Testis (tissue), 3 donors: ENCODE results near the gene TCN1. TPM values are rescaled to one million over a fixed set of nuclear protein-coding genes. Genes with fewer than 3 reads are reported as not detected.

Source experiments
- DNase-seq: peaks from one replicate; pipeline ENCODE4 v3.0.0-alpha.2; 2019
- H3K27ac ChIP-seq, 2 donors: fragments of 200-600 bp; sonication (generic); one replicate each; pipeline ENCODE4 v1.5.1; 2019
- H3K27me3 ChIP-seq: fragments of 200-600 bp; sonication (generic); one replicate; pipeline ENCODE4 v1.5.1; 2019
- H3K36me3 ChIP-seq: fragments of 200-600 bp; sonication (generic); one replicate; pipeline ENCODE4 v1.5.1; 2017; ENCODE audit warnings: low read depth; ENCODE audit errors: missing control alignments
- H3K4me1 ChIP-seq: fragments of 200-600 bp; sonication (generic); one replicate; pipeline ENCODE4 v1.5.1; 2019
- H3K4me3 ChIP-seq, 2 donors: fragments of 200-600 bp; sonication (generic); one replicate each; pipeline ENCODE4 v1.5.1; 2017 to 2019
- H3K9me3 ChIP-seq: fragments of 200-600 bp; sonication (generic); one replicate; pipeline ENCODE4 v1.5.1; 2017
- POLR2A ChIP-seq: fragments of 450-650 bp; IDR thresholded peaks from one replicate; pipeline ENCODE4 v1.6.1; 2017; ENCODE audit warnings: antibody characterized with exemption, mild to moderate bottlenecking, moderate library complexity
- WGBS, 2 donors: methylation state at CpG; one replicate each; pipeline ENCODE4 v1.1.5; 2018; 5-methylcytosine and 5-hydroxymethylcytosine counted together
- intact Hi-C: fragments of 100-400 bp; cut with DNase I; formaldehyde crosslinking; loops from one replicate; pipeline ENCODE4 v1.15.1; 2023; ENCODE audit warnings: low total_unique reads
- polyA plus RNA-seq: library from polyadenylated mRNA; stranded (reverse); fragments of 350-450 nt; fragmentation: Illumina TruSeq; extraction: RNeasy Lipid Tissue Mini Kit (QIAGEN cat#74804); gene quantifications from one replicate; pipeline ENCODE4 v1.2.3, GENCODE V29; 2014; ENCODE audit warnings: low read depth, low replicate concordance; ENCODE audit not compliant: insufficient read depth
- total RNA-seq, 2 donors: library from RNA; depleted of rRNA; stranded (reverse); fragments of >200 nt; gene quantifications; one replicate each; pipeline ENCODE4 v1.2.3, GENCODE V29; 2016
- TF ChIP-seq, protein P1 (sequence below), 3 experiments: fragments of 450-650 bp in 2 of 3; fragments of 200-600 bp in 1 of 3; sonication (generic) in 1 of 3; IDR thresholded peaks; one replicate each; pipeline ENCODE4 v1.5.1; 2016 to 2019; ENCODE audit warnings: antibody characterized with exemption in 3 of 3, mild to moderate bottlenecking in 2 of 3, moderate library complexity in 1 of 3

The TCN1 gene
- total and polyA plus RNA-seq, 3 donors from 2014 or later = 1.1 to 4.3 (median 1.6) TPM

DNA sequence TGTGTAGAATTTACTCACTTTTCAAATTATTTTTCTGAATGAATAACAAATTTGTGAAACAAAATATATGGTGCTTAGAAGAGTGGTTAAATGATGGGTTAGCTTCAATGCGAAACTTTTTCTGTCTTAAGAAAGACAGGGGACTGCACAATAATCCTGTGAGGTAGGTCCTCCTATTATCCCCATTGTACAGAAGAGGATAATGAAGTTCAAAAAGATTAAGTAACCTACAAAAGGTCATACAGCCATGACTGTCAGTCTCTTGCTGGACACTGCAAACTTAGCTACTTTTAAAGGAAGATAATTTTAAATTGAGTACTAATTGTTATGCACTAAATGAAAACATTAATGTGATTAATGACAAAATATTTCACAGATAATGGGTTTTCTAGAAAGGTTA, 17.3 kb upstream of the TCN1 start:
- Histone ChIP-seq H3K27me3 (no peaks in the 10 kb centered on the region), H3K4me1 (no peaks in the 10 kb centered on the region), H3K9me3 (no peaks in the 10 kb centered on the region), H3K4me3 (no peak overlapping the region), H3K27ac (no peak overlapping the region), H3K36me3 (no peaks in the 10 kb centered on the region)
- no peak for TF ChIP-seq POLR2A
- TF ChIP-seq, protein P1, sequence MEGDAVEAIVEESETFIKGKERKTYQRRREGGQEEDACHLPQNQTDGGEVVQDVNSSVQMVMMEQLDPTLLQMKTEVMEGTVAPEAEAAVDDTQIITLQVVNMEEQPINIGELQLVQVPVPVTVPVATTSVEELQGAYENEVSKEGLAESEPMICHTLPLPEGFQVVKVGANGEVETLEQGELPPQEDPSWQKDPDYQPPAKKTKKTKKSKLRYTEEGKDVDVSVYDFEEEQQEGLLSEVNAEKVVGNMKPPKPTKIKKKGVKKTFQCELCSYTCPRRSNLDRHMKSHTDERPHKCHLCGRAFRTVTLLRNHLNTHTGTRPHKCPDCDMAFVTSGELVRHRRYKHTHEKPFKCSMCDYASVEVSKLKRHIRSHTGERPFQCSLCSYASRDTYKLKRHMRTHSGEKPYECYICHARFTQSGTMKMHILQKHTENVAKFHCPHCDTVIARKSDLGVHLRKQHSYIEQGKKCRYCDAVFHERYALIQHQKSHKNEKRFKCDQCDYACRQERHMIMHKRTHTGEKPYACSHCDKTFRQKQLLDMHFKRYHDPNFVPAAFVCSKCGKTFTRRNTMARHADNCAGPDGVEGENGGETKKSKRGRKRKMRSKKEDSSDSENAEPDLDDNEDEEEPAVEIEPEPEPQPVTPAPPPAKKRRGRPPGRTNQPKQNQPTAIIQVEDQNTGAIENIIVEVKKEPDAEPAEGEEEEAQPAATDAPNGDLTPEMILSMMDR (IDR thresholded peaks at IDR 0.05) = no peak
- DNase-seq = no peak
- intact Hi-C loops = no loop called here
- 85 to 96% methylated on average over 1 of the region's 1 CpG for WGBS, 2 donors

DNA sequence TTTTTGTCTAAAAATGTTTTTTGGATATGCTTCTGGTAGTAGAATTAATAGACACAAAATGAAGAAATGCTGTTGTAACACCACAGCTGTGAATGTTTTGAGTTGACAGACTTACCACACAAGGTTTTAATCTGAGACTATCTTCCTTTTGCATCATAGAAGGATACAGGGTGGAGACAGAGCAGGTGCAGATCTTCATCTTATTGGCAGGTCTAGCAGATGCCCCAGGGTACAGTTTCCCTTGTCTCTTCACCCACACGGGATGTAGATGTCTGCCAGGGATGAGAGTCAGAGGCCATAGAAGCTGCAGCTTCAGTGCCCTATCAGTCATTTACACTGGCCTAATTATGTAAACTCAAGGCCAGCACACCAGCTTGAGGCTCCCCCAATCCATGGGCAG, 13.3 kb upstream of the TCN1 start:
- intact Hi-C loops = no loop called here
- Histone ChIP-seq H3K27me3 (no peaks in the 10 kb centered on the region), H3K4me1 (no peaks in the 10 kb centered on the region), H3K27ac (no peak overlapping the region), H3K4me3 (no peak overlapping the region), H3K36me3 (no peaks in the 10 kb centered on the region), H3K9me3 (no peaks in the 10 kb centered on the region)
- no peak for TF ChIP-seq POLR2A
- TF ChIP-seq, protein P1 (IDR thresholded peaks at IDR 0.05) = no peak
- DNase-seq = no peak
- 8 to 33% methylated on average over 1 of the region's 1 CpG for WGBS, 2 donors

GRCh38 chr11:59878575-59878974, 12.3 kb upstream of the TCN1 start, which contains the start of gene OOSP3:
Gene OOSP3, plus strand, starts transcription at chr11:59878782. Its CDS starts 27 bp downstream, at chr11:59878809.
- intact Hi-C loops = no loop called here

DNA sequence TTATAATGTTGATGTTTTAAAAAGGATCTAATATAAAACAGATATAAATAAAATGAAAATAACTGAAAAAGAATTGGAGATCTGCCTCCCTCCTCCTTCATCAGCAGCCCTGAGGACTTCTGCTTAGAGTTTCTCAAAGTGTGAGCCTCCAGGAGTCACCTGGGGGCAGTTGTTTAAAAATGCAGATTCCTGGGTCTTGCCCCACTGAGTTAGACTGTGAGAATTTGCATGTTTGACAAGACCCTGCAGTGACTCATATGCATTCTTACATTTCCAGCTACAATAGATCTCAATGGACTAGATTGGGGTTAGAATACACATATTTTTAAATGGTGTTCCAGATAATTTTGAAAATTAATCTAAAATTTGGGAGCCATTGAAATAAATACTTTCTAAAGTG, 11.5 kb upstream of the TCN1 start:
- intact Hi-C loops = no loop called here
- H3K27me3 ChIP-seq = no peaks in the 10 kb centered on the region
- H3K9me3 ChIP-seq = no peaks in the 10 kb centered on the region
- TF ChIP-seq, protein P1 (IDR thresholded peaks at IDR 0.05) = no peak
- TF ChIP-seq POLR2A = no peak
- no peak overlapping the region for H3K27ac ChIP-seq
- no peaks in the 10 kb centered on the region for H3K36me3 ChIP-seq
- no peak for DNase-seq
- H3K4me3 ChIP-seq = no peak overlapping the region
- no peaks in the 10 kb centered on the region for H3K4me1 ChIP-seq

More at GRCh38 chr11:59878575-59878974, 12.3 kb upstream of the TCN1 start, which contains the start of gene OOSP3:
- WGBS, 2 donors = 85 to 86% methylated on average over 5 of the region's 5 CpGs
- no peaks in the 10 kb centered on the region for H3K4me1 ChIP-seq
- DNase-seq = no peak
- no peak within 1 kb of the TSS for H3K4me3 ChIP-seq
- H3K9me3 ChIP-seq = no peaks in the 10 kb centered on the region
- no peaks in the 10 kb centered on the region for H3K36me3 ChIP-seq
- H3K27ac ChIP-seq = no peak within 1 kb of the TSS
- no peaks in the 10 kb centered on the region for H3K27me3 ChIP-seq
- no peak for TF ChIP-seq POLR2A
- TF ChIP-seq, protein P1 (IDR thresholded peaks at IDR 0.05) = no peak

DNA sequence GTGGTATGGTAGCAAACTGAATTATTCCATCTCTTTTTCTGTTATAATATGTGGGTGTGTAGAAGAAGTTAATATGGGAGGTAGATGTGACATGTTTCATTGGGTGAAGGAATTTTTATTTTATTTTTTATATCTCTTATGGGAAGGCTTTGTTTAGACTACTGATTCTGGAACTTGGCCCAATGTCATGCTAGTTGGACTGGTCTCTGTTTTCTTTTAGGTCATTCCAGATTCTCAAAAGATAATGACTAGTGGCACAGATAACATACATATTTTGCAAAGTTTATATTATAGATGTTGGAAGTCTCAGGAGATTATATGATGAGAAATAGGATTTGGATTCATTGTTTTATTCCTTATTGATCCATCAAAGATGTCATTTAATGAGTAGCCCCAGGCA, 11.0 kb upstream of the TCN1 start:
- Histone ChIP-seq H3K27me3 (no peaks in the 10 kb centered on the region), H3K4me3 (no peak overlapping the region), H3K4me1 (no peaks in the 10 kb centered on the region), H3K36me3 (no peaks in the 10 kb centered on the region), H3K27ac (no peak overlapping the region), H3K9me3 (no peaks in the 10 kb centered on the region)
- intact Hi-C loops = no loop called here
- DNase-seq = no peak
- TF ChIP-seq, protein P1 (IDR thresholded peaks at IDR 0.05) = no peak
- no peak for TF ChIP-seq POLR2A
